HepG2 (cell line): Measurements from ENCODE around the gene KLKB1. TPM values are rescaled to one million over a fixed set of nuclear protein-coding genes. Genes with fewer than 3 reads are reported as not detected.

Experiments
- AGO2 ChIP-seq: fragments of 200-400 bp; formaldehyde crosslinking; optimal IDR thresholded peaks from 2 replicates; pipeline ENCODE3; 2017; ENCODE audit warnings: mild to moderate bottlenecking, low read depth, low read length, moderate library complexity
- ARID2 ChIP-seq: sonication (generic); formaldehyde crosslinking; IDR thresholded peaks from 2 replicates; pipeline ENCODE4 v1.8.1; 2022; ENCODE audit warnings: mild to moderate bottlenecking, missing genetic modification reagents, borderline replicate concordance
- ATF7 ChIP-seq, 2 experiments: fragments of 450-650 bp in 1 of 2; sonication (generic) in 1 of 2; formaldehyde crosslinking in 1 of 2; IDR thresholded peaks; 2 replicates each; pipeline versions ENCODE4 v1.4.0 to v1.6.1; 2016 to 2020; ENCODE audit warnings: antibody characterized with exemption in 1 of 2, mild to moderate bottlenecking in 1 of 2, missing genetic modification reagents in 1 of 2
- ELF3 ChIP-seq: IDR thresholded peaks from 2 replicates; pipeline ENCODE4 v1.6.1; 2016; ENCODE audit warnings: missing genetic modification reagents, missing compliant biosample characterization
- FLYWCH1 ChIP-seq: sonication (generic); formaldehyde crosslinking; IDR thresholded peaks from 2 replicates; pipeline ENCODE4 v1.8.1; 2023; ENCODE audit warnings: mild to moderate bottlenecking, missing genetic modification reagents
- HOXA3 ChIP-seq: sonication (generic); formaldehyde crosslinking; IDR thresholded peaks from 2 replicates; pipeline ENCODE4 v1.5.0; 2020; ENCODE audit warnings: missing genetic modification reagents
- JUN ChIP-seq: sonication (generic); formaldehyde crosslinking; IDR thresholded peaks from 2 replicates; pipeline ENCODE4 v1.4.0; 2020; ENCODE audit warnings: mild to moderate bottlenecking, missing genetic modification reagents
- MAFF ChIP-seq: IDR thresholded peaks from 2 replicates; pipeline ENCODE4 v1.6.1; 2011; ENCODE audit warnings: low read depth, low read length, improper control_type of control experiment
- MEIS2 ChIP-seq: sonication (generic); formaldehyde crosslinking; IDR thresholded peaks from 2 replicates; pipeline ENCODE4 v1.9.0; 2021; ENCODE audit warnings: mild to moderate bottlenecking, missing genetic modification reagents
- NFE2L2 ChIP-seq: fragments of 150-350 bp; IDR thresholded peaks from 2 replicates; pipeline ENCODE4 v1.6.1; 2014; ENCODE audit warnings: low read length
- PHF8 ChIP-seq: sonication (generic); formaldehyde crosslinking; IDR thresholded peaks from 2 replicates; pipeline ENCODE4 v1.5.0; 2020; ENCODE audit warnings: missing genetic modification reagents
- PLSCR1 ChIP-seq: sonication (generic); formaldehyde crosslinking; IDR thresholded peaks from 2 replicates; pipeline ENCODE4 v1.5.0; 2020; ENCODE audit warnings: missing genetic modification reagents, mild to moderate bottlenecking, borderline replicate concordance
- RAD21 ChIP-seq: fragments of 450-650 bp; formaldehyde crosslinking; IDR thresholded peaks from 2 replicates; pipeline ENCODE4 v1.5.0; 2020; ENCODE audit warnings: mild to moderate bottlenecking
- RBFOX2 ChIP-seq: fragments of 200-400 bp; formaldehyde crosslinking; IDR thresholded peaks from 2 replicates; pipeline ENCODE4 v1.6.1; 2017; ENCODE audit warnings: low read depth, mild to moderate bottlenecking, low read length
- SKI ChIP-seq: fragments of 450-650 bp; IDR thresholded peaks from one replicate; pipeline ENCODE4 v1.6.1; 2018; ENCODE audit warnings: mild to moderate bottlenecking; ENCODE audit not compliant: partially characterized antibody
- SP2 ChIP-seq: sonication (generic); formaldehyde crosslinking; IDR thresholded peaks from 2 replicates; pipeline ENCODE4 v1.5.1; 2020; ENCODE audit warnings: mild to moderate bottlenecking, missing genetic modification reagents
- ZBTB37 ChIP-seq: sonication (generic); formaldehyde crosslinking; IDR thresholded peaks from 2 replicates; pipeline ENCODE4 v1.4.0; 2020; ENCODE audit warnings: mild to moderate bottlenecking, missing genetic modification reagents
- ZFP41 ChIP-seq: sonication (generic); formaldehyde crosslinking; IDR thresholded peaks from 2 replicates; pipeline ENCODE4 v1.4.0; 2020; ENCODE audit warnings: mild to moderate bottlenecking, missing genetic modification reagents, borderline replicate concordance
- ZFP62 ChIP-seq: sonication (generic); formaldehyde crosslinking; IDR thresholded peaks from 2 replicates; pipeline ENCODE4 v1.4.0; 2020; ENCODE audit warnings: missing genetic modification reagents
- ZMYM4 ChIP-seq: sonication (generic); formaldehyde crosslinking; IDR thresholded peaks from 2 replicates; pipeline ENCODE4 v1.8.1; 2023; ENCODE audit warnings: mild to moderate bottlenecking, missing genetic modification reagents
- ZNF337 ChIP-seq: sonication (generic); formaldehyde crosslinking; IDR thresholded peaks from 2 replicates; pipeline ENCODE4 v1.5.1; 2020; ENCODE audit warnings: missing genetic modification reagents, low read depth, mild to moderate bottlenecking, borderline replicate concordance
- ZNF510 ChIP-seq: sonication (generic); formaldehyde crosslinking; IDR thresholded peaks from 2 replicates; pipeline ENCODE4 v1.4.0; 2020; ENCODE audit warnings: low read depth, mild to moderate bottlenecking, missing genetic modification reagents
- ZNF577 ChIP-seq: sonication (generic); formaldehyde crosslinking; IDR thresholded peaks from 2 replicates; pipeline ENCODE4 v1.4.0; 2020; ENCODE audit warnings: mild to moderate bottlenecking, low read depth, missing genetic modification reagents, borderline replicate concordance
- ZNF703 ChIP-seq: sonication (generic); formaldehyde crosslinking; IDR thresholded peaks from 2 replicates; pipeline ENCODE4 v1.5.1; 2020; ENCODE audit warnings: missing genetic modification reagents, mild to moderate bottlenecking, moderate library complexity, borderline replicate concordance
- polyA plus RNA-seq, 8 experiments: library from polyadenylated mRNA; depleted of rRNA in 3 of 8; stranded (reverse) in 7 of 8; unstranded in 1 of 8; fragments of >200 nt; fragmentation: Illumina TruSeq in 4 of 8; extraction: Trizol in 4 of 8; gene quantifications; 2 replicates each; pipeline versions ENCODE4 v1.2.1 to v1.2.3, GENCODE V29; 2011 to 2016; ENCODE audit warnings: low read depth in 4 of 8, missing spikeins in 1 of 8, mixed read lengths in 1 of 8; ENCODE audit not compliant: insufficient read depth in 1 of 8
- total RNA-seq, 5 experiments: library from RNA; depleted of rRNA; stranded (reverse); fragments of >200 nt; fragmentation: Illumina TruSeq; extraction: Trizol; gene quantifications; 2 replicates each; pipeline ENCODE4 v1.2.3, GENCODE V29; 2016; ENCODE audit warnings: low read depth in 1 of 5
- TF ChIP-seq, protein P1 (sequence below): sonication (generic); formaldehyde crosslinking; IDR thresholded peaks from 2 replicates; pipeline ENCODE4 v1.5.1; 2020; ENCODE audit warnings: mild to moderate bottlenecking, missing genetic modification reagents, borderline replicate concordance
- TF ChIP-seq, protein P2 (sequence below): sonication (generic); formaldehyde crosslinking; IDR thresholded peaks from 2 replicates; pipeline ENCODE4 v1.8.0; 2023; ENCODE audit warnings: mild to moderate bottlenecking, missing genetic modification reagents

Gene KLKB1
- total and polyA plus RNA-seq, 2 of the 13 experiments (the other 11 are each of a cell fraction or from before 2014, with no cell fraction given), result 0.26 to 0.49 TPM

DNA sequence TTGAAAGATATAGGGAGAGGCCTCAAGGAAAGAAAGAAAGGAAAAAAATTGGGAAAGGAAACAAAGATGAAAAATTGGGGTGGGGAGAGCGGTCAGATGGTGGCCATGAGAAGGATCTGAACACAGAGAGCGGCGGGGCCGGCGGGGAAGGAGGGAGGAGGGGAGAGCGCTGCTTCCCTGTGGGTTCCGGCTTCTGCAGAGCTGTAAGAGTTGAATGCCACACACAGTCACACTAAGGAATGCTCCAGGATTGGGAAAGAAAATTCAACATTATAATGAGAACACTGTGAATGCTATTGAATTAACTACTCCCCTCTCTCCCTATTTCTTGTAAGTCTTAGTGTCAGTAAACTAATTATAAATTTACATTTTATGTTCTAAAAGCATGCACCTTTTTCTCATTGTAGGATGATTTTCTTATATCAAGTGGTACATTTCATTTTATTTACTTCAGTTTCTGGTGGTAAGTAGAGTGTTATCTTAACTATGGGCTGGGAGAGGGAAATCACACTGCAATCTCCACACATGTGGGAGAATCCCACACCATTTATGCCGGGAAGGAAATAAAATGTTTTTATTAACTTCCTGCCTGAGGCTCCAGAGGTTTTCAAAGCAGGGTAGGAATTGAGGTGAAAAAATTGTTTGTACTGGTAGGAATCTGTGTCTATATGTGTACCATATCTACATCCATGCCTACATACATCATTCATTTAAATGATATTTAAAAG, 39.6 kb downstream of the KLKB1 start (continued):
- TF ChIP-seq ZBTB37 (CRISPR knock-in tag), result no peak
- no peak for TF ChIP-seq ZNF337 (CRISPR knock-in tag)
- peak; percentile 60; the same call in 1 of the 2 replicates for TF ChIP-seq ELF3
- no peak for TF ChIP-seq ZNF703 (CRISPR knock-in tag)
- TF ChIP-seq HOXA3, result no peak
- no peak for TF ChIP-seq MAFF
- TF ChIP-seq PHF8 (CRISPR knock-in tag), result peak; percentile 37; the same call in 1 of the 2 replicates
- TF ChIP-seq ZNF577 (CRISPR knock-in tag), result no peak
- TF ChIP-seq ZMYM4, result no peak
- TF ChIP-seq MEIS2 (CRISPR knock-in tag), result no peak
- no peak for TF ChIP-seq ZFP62 (CRISPR knock-in tag)
- no peak for TF ChIP-seq FLYWCH1 (CRISPR knock-in tag)
- no peak for TF ChIP-seq ATF7 (IDR thresholded peaks at IDR 0.05)
- TF ChIP-seq ATF7 (CRISPR knock-in tag; IDR thresholded peaks at IDR 0.05), result no peak
- no peak for TF ChIP-seq PLSCR1 (CRISPR knock-in tag)
- no peak for TF ChIP-seq AGO2
- no peak for TF ChIP-seq NFE2L2
- no peak for TF ChIP-seq JUN (CRISPR knock-in tag)
- TF ChIP-seq SP2, result no peak
- TF ChIP-seq ZFP41, result no peak
- no peak for TF ChIP-seq ARID2
- TF ChIP-seq, protein P1, sequence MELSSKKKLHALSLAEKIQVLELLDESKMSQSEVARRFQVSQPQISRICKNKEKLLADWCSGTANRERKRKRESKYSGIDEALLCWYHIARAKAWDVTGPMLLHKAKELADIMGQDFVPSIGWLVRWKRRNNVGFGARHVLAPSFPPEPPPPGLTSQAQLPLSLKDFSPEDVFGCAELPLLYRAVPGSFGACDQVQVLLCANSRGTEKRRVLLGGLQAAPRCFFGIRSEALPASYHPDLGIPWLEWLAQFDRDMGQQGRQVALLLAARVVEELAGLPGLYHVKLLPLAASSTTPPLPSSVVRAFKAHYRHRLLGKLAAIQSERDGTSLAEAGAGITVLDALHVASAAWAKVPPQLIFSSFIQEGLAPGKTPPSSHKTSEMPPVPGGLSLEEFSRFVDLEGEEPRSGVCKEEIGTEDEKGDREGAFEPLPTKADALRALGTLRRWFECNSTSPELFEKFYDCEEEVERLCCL (CRISPR knock-in tag), result no peak
- no peak for TF ChIP-seq ZNF510 (CRISPR knock-in tag)
- 0 out of 2 replicates have a peak, but pooled peaks have one; percentile 26 for TF ChIP-seq RBFOX2
- TF ChIP-seq SKI, result no peak
- no peak for TF ChIP-seq RAD21
- TF ChIP-seq, protein P2, sequence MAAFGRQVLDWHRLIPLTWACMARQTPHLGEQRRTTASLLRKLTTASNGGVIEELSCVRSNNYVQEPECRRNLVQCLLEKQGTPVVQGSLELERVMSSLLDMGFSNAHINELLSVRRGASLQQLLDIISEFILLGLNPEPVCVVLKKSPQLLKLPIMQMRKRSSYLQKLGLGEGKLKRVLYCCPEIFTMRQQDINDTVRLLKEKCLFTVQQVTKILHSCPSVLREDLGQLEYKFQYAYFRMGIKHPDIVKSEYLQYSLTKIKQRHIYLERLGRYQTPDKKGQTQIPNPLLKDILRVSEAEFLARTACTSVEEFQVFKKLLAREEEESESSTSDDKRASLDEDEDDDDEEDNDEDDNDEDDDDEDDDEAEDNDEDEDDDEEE (CRISPR knock-in tag), result no peak
- TF ChIP-seq, all 625 proteins: peak for 34
